ENCODE data around the gene CDC27.
"Not testable (repeated sequence)": the region's sequence is repeated elsewhere in the genome, so short reads cannot be mapped to it uniquely, and the experiment has no call there.

Gene CDC27

DNA sequence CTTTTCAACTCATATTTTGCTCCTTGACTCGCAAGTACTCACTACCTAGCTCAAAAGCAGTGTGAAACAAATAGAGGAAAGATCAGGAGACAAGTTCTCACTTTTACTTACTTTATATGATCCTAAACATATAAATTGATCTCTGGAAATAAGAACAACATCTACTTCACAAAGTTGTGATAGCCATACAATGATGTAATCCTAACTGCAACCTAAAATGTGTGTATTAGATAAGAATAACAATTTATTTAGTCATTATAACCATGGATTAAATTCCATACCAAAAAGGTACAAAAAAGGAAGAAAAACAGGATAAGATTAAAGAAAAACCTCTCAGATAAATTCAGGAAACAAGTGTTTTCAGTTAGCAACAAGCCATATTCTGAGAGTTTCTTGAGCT, 103.4 kb downstream of the CDC27 start:
- Histone ChIP-seq H3K27me3 (ENCODE audit: control insufficient read depth in 5 of 5, insufficient read depth in 4 of 5, low read length in 5 of 5) (no peaks in the 10 kb centered on the region), H3K27ac (ENCODE audit: low read depth, low read length) (no peak overlapping the region), H3K9me3 (ENCODE audit: control insufficient read depth in 5 of 5, low read length in 5 of 5) (no peaks in the 10 kb centered on the region), H3K9ac (ENCODE audit: low read length in 5 of 5) (no peak overlapping the region), H3K4me3 (ENCODE audit: low read depth in 1 of 5, low read length in 5 of 5) (no peak overlapping the region), H3K4me1 (ENCODE audit: control insufficient read depth in 5 of 5, insufficient read depth in 5 of 5, low read length in 5 of 5) (peaks cover 0 to 2% (median 0%) of the 10 kb centered on the region in 5 donors), H3K36me3 (ENCODE audit: control insufficient read depth in 5 of 5, insufficient read depth in 5 of 5, low read length in 5 of 5) (no peaks in the 10 kb centered on the region)

GRCh38 chr17:47078801-47079200, 110.3 kb downstream of the CDC27 start:
- no peaks in the 10 kb centered on the region for H3K27me3 ChIP-seq (ENCODE audit: control insufficient read depth in 5 of 5, insufficient read depth in 4 of 5, low read length in 5 of 5)
- no peak overlapping the region for H3K27ac ChIP-seq (ENCODE audit: low read depth, low read length)
- no peaks in the 10 kb centered on the region for H3K36me3 ChIP-seq (ENCODE audit: control insufficient read depth in 5 of 5, insufficient read depth in 5 of 5, low read length in 5 of 5)
- H3K9ac ChIP-seq (ENCODE audit: low read length in 5 of 5): no peak overlapping the region
- H3K9me3 ChIP-seq (ENCODE audit: control insufficient read depth in 5 of 5, low read length in 5 of 5): no peaks in the 10 kb centered on the region
- no peaks in the 10 kb centered on the region for H3K4me1 ChIP-seq (ENCODE audit: control insufficient read depth in 5 of 5, insufficient read depth in 5 of 5, low read length in 5 of 5)
- H3K4me3 ChIP-seq (ENCODE audit: low read depth in 1 of 5, low read length in 5 of 5): no peak overlapping the region

DNA sequence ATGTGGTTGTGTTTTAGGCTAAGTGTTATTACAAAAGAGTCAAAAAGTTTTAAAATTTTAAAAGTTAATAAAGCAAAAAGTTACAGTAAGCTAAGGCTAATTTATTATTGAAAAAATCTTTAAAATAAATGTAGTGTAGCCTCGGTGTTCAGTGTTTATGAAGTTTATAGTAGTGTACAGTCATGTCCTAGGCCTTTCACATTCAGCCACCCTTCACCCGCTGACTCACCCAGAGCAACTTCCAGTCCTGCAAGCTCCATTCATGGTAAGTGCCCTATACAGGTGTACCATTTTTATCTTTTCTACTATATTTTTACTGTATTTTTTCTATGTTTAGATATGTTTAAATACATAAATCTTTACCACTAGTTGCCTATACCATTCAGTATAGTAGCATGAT, 111.5 kb downstream of the CDC27 start:
- H3K4me3 ChIP-seq (ENCODE audit: low read depth in 1 of 5, low read length in 5 of 5): no peak overlapping the region
- peaks cover 0 to 1% (median 0%) of the 10 kb centered on the region in 5 donors for H3K4me1 ChIP-seq (ENCODE audit: control insufficient read depth in 5 of 5, insufficient read depth in 5 of 5, low read length in 5 of 5)
- H3K27me3 ChIP-seq (ENCODE audit: control insufficient read depth in 5 of 5, insufficient read depth in 4 of 5, low read length in 5 of 5): no peaks in the 10 kb centered on the region
- H3K27ac ChIP-seq (ENCODE audit: low read depth, low read length): no peak overlapping the region
- no peaks in the 10 kb centered on the region for H3K9me3 ChIP-seq (ENCODE audit: control insufficient read depth in 5 of 5, low read length in 5 of 5)
- H3K9ac ChIP-seq (ENCODE audit: low read length in 5 of 5): no peak overlapping the region
- no peaks in the 10 kb centered on the region for H3K36me3 ChIP-seq (ENCODE audit: control insufficient read depth in 5 of 5, insufficient read depth in 5 of 5, low read length in 5 of 5)

DNA sequence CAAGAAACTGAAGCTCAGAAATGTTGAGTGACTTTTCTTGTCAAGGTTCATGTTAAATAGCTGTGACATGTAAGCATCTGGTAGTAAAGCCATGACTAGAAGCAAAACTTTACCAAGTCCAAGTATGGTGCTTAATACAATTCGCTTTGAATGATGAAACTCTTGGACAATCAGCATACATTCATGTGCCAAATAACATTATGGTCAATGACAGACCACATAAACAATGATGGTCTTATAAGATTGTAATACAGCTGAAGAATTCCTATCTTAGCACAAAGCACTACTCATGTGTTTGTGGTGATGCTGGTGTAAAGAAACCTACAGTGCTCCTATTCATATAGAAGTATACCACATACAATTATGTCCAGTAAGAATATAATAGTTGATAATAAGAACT, 112.9 kb downstream of the CDC27 start:
- Histone ChIP-seq H3K9ac (ENCODE audit: low read length in 5 of 5) (no peak overlapping the region), H3K27me3 (ENCODE audit: control insufficient read depth in 5 of 5, insufficient read depth in 4 of 5, low read length in 5 of 5) (no peaks in the 10 kb centered on the region), H3K4me1 (ENCODE audit: control insufficient read depth in 5 of 5, insufficient read depth in 5 of 5, low read length in 5 of 5) (peaks cover 0 to 14% (median under 1%) of the 10 kb centered on the region in 5 donors), H3K4me3 (ENCODE audit: low read depth in 1 of 5, low read length in 5 of 5) (no peak overlapping the region), H3K27ac (ENCODE audit: low read depth, low read length) (no peak overlapping the region), H3K9me3 (ENCODE audit: control insufficient read depth in 5 of 5, low read length in 5 of 5) (no peaks in the 10 kb centered on the region), H3K36me3 (ENCODE audit: control insufficient read depth in 5 of 5, insufficient read depth in 5 of 5, low read length in 5 of 5) (no peaks in the 10 kb centered on the region)

GRCh38 chr17:47074361-47074760, 114.7 kb downstream of the CDC27 start:
- H3K9me3 ChIP-seq (ENCODE audit: control insufficient read depth in 5 of 5, low read length in 5 of 5); H3K36me3 ChIP-seq (ENCODE audit: control insufficient read depth in 5 of 5, insufficient read depth in 5 of 5, low read length in 5 of 5); H3K9ac ChIP-seq (ENCODE audit: low read length in 5 of 5); H3K27me3 ChIP-seq (ENCODE audit: control insufficient read depth in 5 of 5, insufficient read depth in 4 of 5, low read length in 5 of 5); H3K27ac ChIP-seq (ENCODE audit: low read depth, low read length); H3K4me3 ChIP-seq (ENCODE audit: low read depth in 1 of 5, low read length in 5 of 5): not testable (repeated sequence)
- peaks cover 0 to 18% (median 4%) of the 10 kb centered on the region in 5 donors for H3K4me1 ChIP-seq (ENCODE audit: control insufficient read depth in 5 of 5, insufficient read depth in 5 of 5, low read length in 5 of 5)

- peaks cover 0 to 18% (median 4%) of the 10 kb centered on the region in 5 donors for H3K4me1 ChIP-seq (ENCODE audit: control insufficient read depth in 5 of 5, insufficient read depth in 5 of 5, low read length in 5 of 5)
- H3K36me3 ChIP-seq (ENCODE audit: control insufficient read depth in 5 of 5, insufficient read depth in 5 of 5, low read length in 5 of 5); H3K27me3 ChIP-seq (ENCODE audit: control insufficient read depth in 5 of 5, insufficient read depth in 4 of 5, low read length in 5 of 5); H3K4me3 ChIP-seq (ENCODE audit: low read depth in 1 of 5, low read length in 5 of 5); H3K9ac ChIP-seq (ENCODE audit: low read length in 5 of 5); H3K9me3 ChIP-seq (ENCODE audit: control insufficient read depth in 5 of 5, low read length in 5 of 5); H3K27ac ChIP-seq (ENCODE audit: low read depth, low read length): not testable (repeated sequence)
These were observed 115.5 kb downstream of the CDC27 start for GRCh38 chr17:47073629-47074028.

DNA sequence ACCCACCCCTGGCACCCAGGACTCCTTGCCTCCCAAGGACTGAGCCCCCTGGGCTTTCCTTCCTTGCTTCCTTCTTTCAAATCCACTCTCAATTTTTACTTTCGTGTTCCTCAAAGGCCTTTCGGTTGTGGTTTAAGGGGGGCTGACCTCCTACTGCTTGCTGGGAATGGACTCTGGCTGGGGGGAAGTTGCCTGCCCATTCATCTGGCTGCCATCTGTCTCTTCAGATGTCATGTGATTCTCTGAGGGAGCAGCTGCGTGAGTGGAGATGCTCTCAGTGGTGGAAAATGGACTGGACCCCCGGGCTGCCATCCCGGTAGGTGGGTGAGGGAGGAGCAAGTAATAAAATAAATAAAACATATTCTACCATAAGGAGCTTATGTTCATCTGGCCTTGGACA, 116.2 kb downstream of the CDC27 start:
- Histone ChIP-seq H3K27ac (ENCODE audit: low read depth, low read length) (no peak overlapping the region), H3K9ac (ENCODE audit: low read length in 5 of 5) (peak overlapping the region in 1 of 5 donors; percentile 51), H3K4me1 (ENCODE audit: control insufficient read depth in 5 of 5, insufficient read depth in 5 of 5, low read length in 5 of 5) (peaks cover 0 to 18% (median 4%) of the 10 kb centered on the region in 5 donors), H3K27me3 (ENCODE audit: control insufficient read depth in 5 of 5, insufficient read depth in 4 of 5, low read length in 5 of 5) (no peaks in the 10 kb centered on the region), H3K4me3 (ENCODE audit: low read depth in 1 of 5, low read length in 5 of 5) (peak overlapping the region in 1 of 5 donors; percentile 30), H3K9me3 (ENCODE audit: control insufficient read depth in 5 of 5, low read length in 5 of 5) (no peaks in the 10 kb centered on the region), H3K36me3 (ENCODE audit: control insufficient read depth in 5 of 5, insufficient read depth in 5 of 5, low read length in 5 of 5) (no peaks in the 10 kb centered on the region)

DNA sequence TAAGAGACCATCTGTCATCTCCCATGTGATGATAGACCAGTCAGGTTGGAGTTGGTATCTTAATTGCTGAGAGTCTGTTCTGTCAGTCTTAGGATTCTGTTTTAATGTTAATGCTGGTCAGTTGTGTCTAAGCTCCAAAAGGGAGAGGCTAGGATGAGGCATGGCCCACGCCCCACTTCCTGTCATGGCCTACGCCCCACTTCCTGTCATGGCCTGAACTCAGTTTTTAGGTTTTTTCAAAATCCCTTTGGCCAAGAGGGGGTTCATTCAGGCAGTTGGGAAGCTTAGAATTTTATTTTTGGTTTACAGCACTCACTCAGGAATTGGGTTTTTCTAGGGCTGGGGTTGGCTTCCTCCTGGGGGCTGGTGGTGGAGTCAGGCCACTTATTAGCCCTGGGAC, 117.9 kb downstream of the CDC27 start:
- H3K27me3 ChIP-seq (ENCODE audit: control insufficient read depth in 5 of 5, insufficient read depth in 4 of 5, low read length in 5 of 5); H3K9me3 ChIP-seq (ENCODE audit: control insufficient read depth in 5 of 5, low read length in 5 of 5); H3K4me3 ChIP-seq (ENCODE audit: low read depth in 1 of 5, low read length in 5 of 5); H3K27ac ChIP-seq (ENCODE audit: low read depth, low read length); H3K36me3 ChIP-seq (ENCODE audit: control insufficient read depth in 5 of 5, insufficient read depth in 5 of 5, low read length in 5 of 5); H3K9ac ChIP-seq (ENCODE audit: low read length in 5 of 5): not testable (repeated sequence)
- peaks cover 3 to 25% (median 8%) of the 10 kb centered on the region in 5 donors for H3K4me1 ChIP-seq (ENCODE audit: control insufficient read depth in 5 of 5, insufficient read depth in 5 of 5, low read length in 5 of 5)

- not testable (repeated sequence) for H3K9me3 ChIP-seq (ENCODE audit: control insufficient read depth in 5 of 5, low read length in 5 of 5); H3K4me3 ChIP-seq (ENCODE audit: low read depth in 1 of 5, low read length in 5 of 5); H3K27me3 ChIP-seq (ENCODE audit: control insufficient read depth in 5 of 5, insufficient read depth in 4 of 5, low read length in 5 of 5); H3K36me3 ChIP-seq (ENCODE audit: control insufficient read depth in 5 of 5, insufficient read depth in 5 of 5, low read length in 5 of 5); H3K9ac ChIP-seq (ENCODE audit: low read length in 5 of 5); H3K27ac ChIP-seq (ENCODE audit: low read depth, low read length)
- peaks cover 3 to 26% (median 8%) of the 10 kb centered on the region in 5 donors for H3K4me1 ChIP-seq (ENCODE audit: control insufficient read depth in 5 of 5, insufficient read depth in 5 of 5, low read length in 5 of 5)
These were observed 118.8 kb downstream of the CDC27 start for GRCh38 chr17:47070266-47070665.
